HFFc6 (cell line): Measurements from ENCODE around the gene ANGPTL4. TPM values are rescaled to one million over a fixed set of nuclear protein-coding genes. Genes with fewer than 3 reads are reported as not detected.

Experiments
- DNase-seq: peaks from one replicate; pipeline ENCODE4 v3.0.0-alpha.2; 2018
- H3K27ac Mint-ChIP-seq: 2 replicates; pipeline ENCODE4 v1.8.0; 2020; ENCODE audit warnings: mild to moderate bottlenecking, mixed read lengths
- H3K27me3 Mint-ChIP-seq: 2 replicates; pipeline ENCODE4 v1.8.0; 2021; ENCODE audit warnings: mild to moderate bottlenecking, moderate library complexity, mixed read lengths; ENCODE audit not compliant: insufficient read depth
- H3K36me3 Mint-ChIP-seq: 2 replicates; pipeline ENCODE4 v1.8.0; 2021; ENCODE audit warnings: low read depth, mixed read lengths
- H3K4me1 Mint-ChIP-seq: 2 replicates; pipeline ENCODE4 v1.8.0; 2020; ENCODE audit warnings: low read depth, mixed read lengths
- H3K4me3 Mint-ChIP-seq: 2 replicates; pipeline ENCODE4 v1.8.0; 2020; ENCODE audit warnings: mild to moderate bottlenecking, moderate library complexity, mixed read lengths
- H3K9me3 Mint-ChIP-seq: 2 replicates; pipeline ENCODE4 v1.8.0; 2020; ENCODE audit warnings: mild to moderate bottlenecking, mixed read lengths
- total RNA-seq, 6 experiments: library from RNA; stranded (reverse); fragmentation: NEBNext Ultra II Directional; extraction: Animal tissue kit (Norgen Biotek cat#: 25700); gene quantifications; 2 replicates in 1 of 6; 3 replicates in 5 of 6; pipeline ENCODE4 v1.2.3, GENCODE V29; 2021
- TF ChIP-seq, protein P1 (sequence below): fragments of 200-600 bp; sonication (generic); IDR thresholded peaks from 2 replicates; pipeline ENCODE4 v1.5.0; 2021; ENCODE audit warnings: antibody characterized with exemption, mild to moderate bottlenecking

The ANGPTL4 gene
- total RNA-seq, 6 experiments from 2014 or later, result 1.5 to 9.8 (median 2.0) TPM

GRCh38 chr19:8324186-8325050 lies 39.5 kb upstream of the ANGPTL4 start:
- peaks cover 19% of the 10 kb centered on the region for H3K4me1 Mint-ChIP-seq
- no peak overlapping the region for H3K27ac Mint-ChIP-seq
- peaks cover 6% of the 10 kb centered on the region; the same call in 1 of the 2 replicates for H3K9me3 Mint-ChIP-seq
- no peak overlapping the region for H3K4me3 Mint-ChIP-seq
- TF ChIP-seq, protein P1, sequence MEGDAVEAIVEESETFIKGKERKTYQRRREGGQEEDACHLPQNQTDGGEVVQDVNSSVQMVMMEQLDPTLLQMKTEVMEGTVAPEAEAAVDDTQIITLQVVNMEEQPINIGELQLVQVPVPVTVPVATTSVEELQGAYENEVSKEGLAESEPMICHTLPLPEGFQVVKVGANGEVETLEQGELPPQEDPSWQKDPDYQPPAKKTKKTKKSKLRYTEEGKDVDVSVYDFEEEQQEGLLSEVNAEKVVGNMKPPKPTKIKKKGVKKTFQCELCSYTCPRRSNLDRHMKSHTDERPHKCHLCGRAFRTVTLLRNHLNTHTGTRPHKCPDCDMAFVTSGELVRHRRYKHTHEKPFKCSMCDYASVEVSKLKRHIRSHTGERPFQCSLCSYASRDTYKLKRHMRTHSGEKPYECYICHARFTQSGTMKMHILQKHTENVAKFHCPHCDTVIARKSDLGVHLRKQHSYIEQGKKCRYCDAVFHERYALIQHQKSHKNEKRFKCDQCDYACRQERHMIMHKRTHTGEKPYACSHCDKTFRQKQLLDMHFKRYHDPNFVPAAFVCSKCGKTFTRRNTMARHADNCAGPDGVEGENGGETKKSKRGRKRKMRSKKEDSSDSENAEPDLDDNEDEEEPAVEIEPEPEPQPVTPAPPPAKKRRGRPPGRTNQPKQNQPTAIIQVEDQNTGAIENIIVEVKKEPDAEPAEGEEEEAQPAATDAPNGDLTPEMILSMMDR, result peak; percentile 29; the same call in 1 of the 2 replicates
- H3K36me3 Mint-ChIP-seq, result peaks cover 32% of the 10 kb centered on the region
- DNase-seq, result no peak
- peaks cover 3% of the 10 kb centered on the region for H3K27me3 Mint-ChIP-seq

GRCh38 chr19:8325454-8325853 lies 38.5 kb upstream of the ANGPTL4 start:
- H3K27me3 Mint-ChIP-seq, result peaks cover 3% of the 10 kb centered on the region
- H3K36me3 Mint-ChIP-seq, result peaks cover 27% of the 10 kb centered on the region
- no peak overlapping the region for H3K4me3 Mint-ChIP-seq
- H3K27ac Mint-ChIP-seq, result no peak overlapping the region
- DNase-seq, result no peak
- peaks cover 6% of the 10 kb centered on the region; the same call in 1 of the 2 replicates for H3K9me3 Mint-ChIP-seq
- H3K4me1 Mint-ChIP-seq, result peaks cover 8% of the 10 kb centered on the region; the same call in 1 of the 2 replicates
- TF ChIP-seq, protein P1, result no peak

GRCh38 chr19:8329996-8330395 lies 34.0 kb upstream of the ANGPTL4 start:
- no peak overlapping the region for H3K27ac Mint-ChIP-seq
- peaks cover 6% of the 10 kb centered on the region; the same call in 1 of the 2 replicates for H3K9me3 Mint-ChIP-seq
- H3K27me3 Mint-ChIP-seq, result peaks cover 8% of the 10 kb centered on the region
- 0 out of 2 replicates have a peak, but pooled peaks cover 5% of the 10 kb centered on the region for H3K36me3 Mint-ChIP-seq
- no peak overlapping the region for H3K4me3 Mint-ChIP-seq
- H3K4me1 Mint-ChIP-seq, result no peaks in the 10 kb centered on the region
- DNase-seq, result no peak
- TF ChIP-seq, protein P1, result no peak

DNA sequence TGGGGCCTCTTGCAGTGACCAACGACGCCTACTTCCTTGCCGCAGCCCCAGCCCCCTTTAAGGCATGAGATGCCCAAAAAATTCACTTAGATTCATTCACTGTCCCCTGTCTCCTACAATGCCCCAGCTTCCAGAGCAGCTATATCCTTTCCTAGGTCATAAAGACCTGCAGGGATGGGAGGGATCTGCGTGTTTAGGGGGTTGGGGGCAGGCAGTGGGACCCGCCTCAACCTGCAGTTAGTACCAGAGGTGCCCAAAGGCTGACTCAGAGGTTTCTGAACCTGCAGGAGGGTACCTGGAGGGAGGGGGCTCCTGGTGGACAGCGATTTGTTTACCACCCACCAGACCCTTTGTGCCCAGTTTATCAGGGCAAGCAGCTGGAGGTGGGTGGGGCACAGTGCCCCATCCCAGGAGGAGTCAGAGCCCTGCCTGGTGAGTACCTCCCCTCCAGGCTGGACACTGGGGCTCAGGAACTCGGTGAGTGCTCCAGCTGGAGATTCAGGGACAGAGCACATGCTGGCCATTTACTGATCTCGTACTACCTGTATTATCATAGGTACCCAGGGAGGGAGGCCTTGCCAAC lies 32.6 kb upstream of the ANGPTL4 start:
- Mint-ChIP-seq H3K9me3 (peaks cover 6% of the 10 kb centered on the region; the same call in 1 of the 2 replicates), H3K4me3 (no peak overlapping the region), H3K36me3 (0 out of 2 replicates have a peak, but pooled peaks cover 5% of the 10 kb centered on the region), H3K27me3 (peaks cover 13% of the 10 kb centered on the region), H3K27ac (no peak overlapping the region), H3K4me1 (no peaks in the 10 kb centered on the region)
- TF ChIP-seq, protein P1, result no peak
- DNase-seq, result no peak

- no peaks in the 10 kb centered on the region for H3K9me3 Mint-ChIP-seq
- H3K4me1 Mint-ChIP-seq, result no peaks in the 10 kb centered on the region
- no peak for DNase-seq
- no peak overlapping the region for H3K4me3 Mint-ChIP-seq
- no peak overlapping the region for H3K27ac Mint-ChIP-seq
- peaks cover 21% of the 10 kb centered on the region for H3K27me3 Mint-ChIP-seq
- no peaks in the 10 kb centered on the region for H3K36me3 Mint-ChIP-seq
- TF ChIP-seq, protein P1, result no peak
Measured at GRCh38 chr19:8332976-8333766, 30.8 kb upstream of the ANGPTL4 start.
